Astrocyte of the spinal cord (primary cell): Measurements from ENCODE around the gene PKHD1.

Source experiments
- DNase-seq: peaks from one replicate; pipeline ENCODE4 v3.0.0; 2011; ENCODE audit warnings: low read depth, low spot score
- H3K4me3 ChIP-seq: 2 replicates; pipeline ENCODE4 v1.5.1; 2011; ENCODE audit warnings: low read depth, mild to moderate bottlenecking, low read length, moderate library complexity
- CTCF ChIP-seq: IDR thresholded peaks from 2 replicates; pipeline ENCODE4 v1.5.1; 2012; ENCODE audit warnings: low read depth, mild to moderate bottlenecking, low read length, inconsistent platforms
- in situ Hi-C: cut with HindIII; loops from 2 replicates; pipeline ENCODE4 v1.10.0; 2017; ENCODE audit warnings: low sequenced_read_pairs

PKHD1 gene

GRCh38 chr6:51817832-51818231, 269.6 kb downstream of the PKHD1 start:
- DNase-seq, result no peak
- H3K4me3 ChIP-seq, result no peak overlapping the region
- TF ChIP-seq CTCF, result no peak
- in situ Hi-C loops, result no loop called here

DNA sequence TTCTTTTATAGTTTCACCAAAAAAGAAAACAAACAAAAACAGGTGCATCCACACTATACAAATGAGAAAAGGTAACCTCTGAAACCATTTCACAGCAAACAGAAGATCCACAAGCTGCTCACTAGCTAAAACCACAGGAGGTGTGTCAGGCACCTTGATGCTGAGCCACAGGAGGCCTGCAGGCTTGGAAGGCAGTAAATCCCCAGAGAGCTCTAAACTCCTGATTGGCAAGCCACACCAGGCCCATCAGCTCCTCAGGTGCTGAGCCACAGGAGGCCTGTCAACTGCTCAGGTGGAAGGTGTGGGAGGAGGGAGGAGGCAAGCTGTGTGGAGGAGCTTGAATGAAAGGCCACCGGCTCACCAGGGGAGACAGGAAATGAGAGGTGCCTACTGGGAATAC, 273.0 kb downstream of the PKHD1 start:
- no peak overlapping the region for H3K4me3 ChIP-seq
- no peak for TF ChIP-seq CTCF
- no peak for DNase-seq
- in situ Hi-C loops, result no loop called here

GRCh38 chr6:51813904-51814303, 273.5 kb downstream of the PKHD1 start:
- DNase-seq, result no peak
- no peak for TF ChIP-seq CTCF
- in situ Hi-C loops, result no loop called here
- H3K4me3 ChIP-seq, result no peak overlapping the region

- no peak overlapping the region for H3K4me3 ChIP-seq
- no peak for TF ChIP-seq CTCF
- in situ Hi-C loops, result no loop called here
- no peak for DNase-seq
Measured at GRCh38 chr6:51812231-51812630, 275.2 kb downstream of the PKHD1 start.

DNA sequence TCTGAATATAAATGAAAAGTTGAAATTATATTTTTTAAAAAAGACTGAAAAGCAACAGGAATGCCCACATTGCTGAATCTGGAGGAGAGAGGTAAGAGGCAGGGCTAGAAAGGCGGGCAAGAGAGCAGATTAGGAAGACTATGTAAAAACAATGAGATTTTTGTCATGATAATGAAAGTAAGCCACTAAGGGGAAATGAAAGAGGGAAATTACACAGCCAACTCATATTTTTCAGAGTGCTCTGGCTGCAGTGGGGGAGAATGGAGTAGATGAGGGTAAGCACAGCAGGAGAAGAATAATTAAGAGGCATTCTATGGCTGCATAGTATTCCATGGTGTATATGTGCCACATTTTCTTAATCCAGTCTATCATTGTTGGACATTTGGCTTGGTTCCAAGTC, 281.9 kb downstream of the PKHD1 start:
- no peak for TF ChIP-seq CTCF
- in situ Hi-C loops, result no loop called here
- no peak for DNase-seq
- H3K4me3 ChIP-seq, result no peak overlapping the region

- no peak overlapping the region for H3K4me3 ChIP-seq
- in situ Hi-C loops, result no loop called here
- DNase-seq, result no peak
- no peak for TF ChIP-seq CTCF
Measured at GRCh38 chr6:51800603-51801002, 286.8 kb downstream of the PKHD1 start.

DNA sequence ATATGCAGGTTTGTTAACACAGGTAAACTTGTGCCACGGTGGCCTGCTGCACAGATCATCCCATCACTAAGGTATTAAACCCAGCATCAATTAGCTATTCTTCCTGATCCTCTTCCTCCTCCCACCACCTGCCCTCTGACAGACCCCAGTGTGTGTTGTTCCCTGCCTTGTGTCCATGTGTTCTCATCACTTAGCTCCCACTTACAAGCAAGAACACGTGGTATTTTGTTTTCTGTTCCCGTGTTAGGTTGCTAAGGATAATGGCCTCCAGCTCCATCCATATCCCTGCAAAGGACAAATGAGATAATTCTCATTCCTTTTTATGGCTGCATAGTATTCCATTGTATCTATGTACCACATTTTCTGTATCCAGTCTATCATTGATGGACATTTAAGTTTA, 294.0 kb downstream of the PKHD1 start:
- DNase-seq, result no peak
- TF ChIP-seq CTCF, result no peak
- in situ Hi-C loops, result no loop called here
- H3K4me3 ChIP-seq, result no peak overlapping the region
